Brain pericyte (primary cell): ENCODE data around the gene SMIM45.

Source experiments
- DNase-seq: peaks from one replicate; pipeline ENCODE4 v3.0.0-alpha.2; 2012; ENCODE audit warnings: low read depth, low spot score

SMIM45 gene

DNA sequence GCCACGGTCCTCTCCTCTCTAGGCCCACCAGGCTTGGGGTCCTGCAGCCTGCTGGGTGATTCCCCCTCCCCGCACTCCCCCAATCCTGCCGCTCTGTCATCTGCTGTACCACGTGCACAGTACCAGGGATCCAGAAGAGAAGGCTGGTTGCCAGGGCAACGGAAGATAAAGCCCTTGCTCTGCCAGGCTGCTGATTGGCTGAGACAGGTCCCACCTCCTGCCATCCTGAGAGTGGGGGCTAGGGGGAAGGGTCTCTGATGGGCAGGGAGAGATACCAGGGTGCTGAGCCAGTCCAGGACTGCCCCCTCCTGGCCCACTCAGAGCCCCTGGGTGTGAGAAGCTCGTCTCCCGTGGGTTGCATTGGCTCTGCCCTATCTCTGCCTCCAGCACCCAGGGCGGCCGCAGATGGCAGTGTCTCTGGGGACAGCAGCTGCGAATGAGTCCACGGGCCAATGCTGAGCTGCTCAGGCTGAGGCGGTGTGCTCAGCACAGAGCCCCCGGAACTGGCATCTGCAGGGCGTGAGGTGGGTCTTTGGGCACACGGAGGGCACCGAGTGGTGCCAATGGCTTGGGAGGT is at the start of gene SMIM45:
TSS of gene SMIM45 (plus strand) at position 253 of the 577 bp plus-strand sequence.
- DNase-seq: no peak

DNA sequence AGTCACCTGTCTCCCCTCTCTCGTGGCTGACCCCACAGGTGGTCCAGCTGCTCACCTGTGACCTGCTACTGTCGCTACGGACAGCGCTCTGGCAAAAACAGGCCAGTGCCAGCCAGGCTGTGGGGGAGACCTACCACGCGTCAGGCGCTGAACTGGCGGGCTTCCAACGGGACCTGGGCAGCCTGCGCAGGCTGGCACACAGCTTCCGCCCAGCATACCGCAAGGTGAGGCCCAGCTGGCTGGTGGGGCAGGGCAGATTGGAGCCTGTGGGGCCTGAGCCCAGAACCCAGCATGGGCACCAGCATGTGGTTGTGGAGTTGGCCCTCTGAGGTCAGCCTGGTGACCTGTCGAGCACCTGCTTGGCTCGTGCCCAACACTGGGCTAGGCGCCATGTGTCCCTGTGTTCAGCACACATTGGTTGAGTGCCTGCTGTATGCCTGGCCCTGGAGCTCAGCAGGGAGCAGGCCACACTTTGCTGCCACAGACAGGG is 49.0 kb upstream of the SMIM45 start:
- no peak for DNase-seq

DNA sequence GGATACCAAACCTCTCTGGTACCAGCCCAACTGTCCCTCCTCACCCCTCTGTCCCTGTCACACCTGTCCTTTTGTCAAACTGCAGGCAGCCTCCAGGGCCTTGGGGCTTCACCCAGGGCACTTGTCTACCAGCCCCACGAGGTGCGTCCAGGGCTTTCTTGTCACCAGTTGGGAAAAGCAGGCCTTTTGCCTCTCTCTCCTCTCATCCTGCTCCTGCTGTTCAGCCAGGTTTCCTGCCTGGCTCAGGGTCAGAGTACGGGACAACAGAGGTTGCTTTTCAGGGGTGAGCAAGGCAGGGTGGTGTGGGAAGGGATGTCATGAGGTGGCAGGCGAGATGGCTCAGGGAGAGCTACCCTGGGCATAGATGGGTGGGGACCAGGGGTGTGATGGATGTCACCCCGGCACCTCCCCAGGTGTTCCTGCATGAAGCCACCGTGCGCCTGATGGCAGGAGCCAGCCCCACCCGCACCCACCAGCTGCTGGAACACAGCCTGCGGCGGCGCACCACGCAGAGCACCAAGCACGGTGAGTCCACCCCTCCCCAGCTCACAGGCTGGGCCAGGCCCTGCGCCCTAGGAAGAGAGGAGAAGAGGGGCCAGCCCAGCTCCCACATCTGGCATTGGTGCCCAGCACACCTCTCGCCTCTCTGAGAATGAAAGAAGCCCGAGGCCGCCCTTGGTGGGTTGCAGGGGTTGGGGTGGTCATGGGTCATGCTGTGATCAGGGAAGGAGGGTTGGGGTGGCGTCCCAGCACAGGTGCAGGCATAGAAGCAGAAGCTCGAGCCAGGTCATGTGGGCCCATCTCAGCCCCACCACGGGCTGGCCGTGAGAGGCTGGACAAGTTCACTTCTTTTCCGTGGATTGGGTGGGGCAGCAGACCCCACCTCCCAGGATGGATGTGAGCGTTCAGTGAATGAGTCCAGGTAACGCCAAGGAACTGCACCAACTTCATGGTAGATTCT is 47.2 kb upstream of the SMIM45 start:
- DNase-seq: no peak

DNA sequence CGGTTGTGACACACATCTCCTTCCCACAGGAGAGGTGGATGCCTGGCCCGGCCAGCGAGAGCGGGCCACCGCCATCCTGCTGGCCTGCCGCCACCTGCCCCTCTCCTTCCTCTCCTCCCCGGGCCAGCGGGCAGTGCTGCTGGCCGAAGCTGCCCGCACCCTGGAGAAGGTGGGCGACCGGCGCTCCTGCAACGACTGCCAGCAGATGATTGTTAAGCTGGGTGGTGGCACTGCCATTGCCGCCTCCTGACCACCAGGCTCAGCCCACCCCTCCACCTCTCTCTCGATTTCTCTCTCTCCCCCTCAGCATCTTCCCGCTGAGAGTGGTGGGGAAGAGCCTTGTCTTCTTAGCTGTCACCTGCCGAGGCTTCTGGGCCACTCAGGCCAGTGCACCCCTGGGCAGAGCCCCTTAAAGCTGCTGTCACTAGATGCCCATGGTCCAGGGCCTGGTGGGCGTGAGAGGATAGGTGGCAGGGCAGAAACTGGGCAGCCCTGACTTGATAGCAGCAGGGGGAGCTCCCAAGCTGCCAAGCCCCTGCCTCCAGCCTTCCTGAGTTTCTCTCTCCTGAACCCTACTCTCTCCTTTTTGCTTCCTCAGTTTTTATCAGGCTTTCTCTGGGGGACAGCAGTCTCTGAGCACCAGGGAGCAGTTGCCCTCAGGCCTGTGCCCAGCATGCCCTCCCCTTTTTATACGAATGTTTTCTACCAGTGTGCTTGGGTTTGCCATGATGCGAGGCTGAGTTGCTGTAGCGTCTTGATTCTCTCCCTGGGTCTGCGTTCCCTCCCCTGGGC is 46.3 kb upstream of the SMIM45 start:
- no peak for DNase-seq

DNA sequence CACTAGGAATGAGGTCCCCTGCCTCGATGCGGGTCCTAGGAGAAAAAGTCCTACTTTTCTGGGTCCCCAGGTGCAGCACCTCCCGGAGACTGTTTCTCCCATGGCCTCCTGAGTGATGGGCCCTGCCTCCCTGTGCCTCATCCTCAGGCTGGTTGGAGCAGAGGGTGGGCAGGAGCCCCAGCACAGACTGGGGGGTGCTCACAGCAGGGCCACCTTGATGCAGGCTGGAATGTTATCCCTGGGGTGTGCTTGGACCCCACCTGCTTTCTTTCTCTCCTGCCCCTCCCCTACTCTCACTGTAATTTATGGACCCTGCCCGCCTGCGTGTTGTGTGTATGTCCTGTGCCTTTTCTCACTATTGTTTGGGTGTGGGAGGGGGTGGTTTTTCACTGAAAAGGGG is 45.1 kb upstream of the SMIM45 start:
- no peak for DNase-seq

DNA sequence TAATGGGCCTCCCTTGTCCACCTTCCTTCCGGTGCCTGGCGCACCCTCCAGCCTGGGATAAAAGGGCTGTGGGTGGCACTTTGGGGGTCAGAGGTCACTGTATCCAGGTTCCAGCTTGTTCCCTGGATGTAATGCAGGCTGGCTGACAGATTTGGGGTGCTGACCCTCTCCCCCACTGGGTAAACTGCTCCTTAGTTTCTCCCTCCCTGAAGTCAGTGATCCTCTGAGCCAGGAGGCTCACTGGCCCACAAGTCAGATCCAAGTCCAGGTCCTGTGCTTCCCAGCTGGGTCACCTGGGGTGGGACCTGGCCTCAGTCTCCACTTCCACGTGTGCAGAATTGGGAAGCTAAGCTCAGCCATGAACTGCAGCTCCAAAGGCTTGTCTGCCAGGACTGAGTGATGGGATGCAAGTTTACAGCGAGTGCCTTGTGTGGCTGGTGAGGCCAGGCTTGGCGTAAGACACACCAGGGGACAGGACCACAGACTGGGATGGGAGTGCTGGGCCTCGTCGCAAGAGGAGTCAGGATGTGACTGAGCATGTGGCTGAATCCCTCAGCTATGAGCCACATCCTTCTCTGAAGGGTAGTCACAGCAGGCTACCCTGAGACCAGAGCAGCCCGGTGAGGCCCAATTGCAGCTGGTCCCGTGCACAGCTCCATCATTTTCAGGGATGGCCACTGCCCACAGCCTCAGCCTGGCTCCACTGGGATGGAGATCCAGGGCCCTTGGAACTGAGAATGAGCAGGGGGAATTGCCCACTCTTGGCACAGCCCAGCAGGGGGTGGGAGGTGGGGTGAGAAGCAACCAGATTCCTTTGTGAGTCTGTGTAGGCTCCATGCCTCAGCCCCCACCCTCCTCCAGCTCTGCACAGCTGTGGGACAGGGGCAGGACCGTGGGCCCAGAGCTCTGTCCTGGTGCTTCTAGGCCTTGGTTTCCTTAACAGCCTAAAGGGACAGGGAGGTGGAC is 44.2 kb upstream of the SMIM45 start:
- no peak for DNase-seq

DNA sequence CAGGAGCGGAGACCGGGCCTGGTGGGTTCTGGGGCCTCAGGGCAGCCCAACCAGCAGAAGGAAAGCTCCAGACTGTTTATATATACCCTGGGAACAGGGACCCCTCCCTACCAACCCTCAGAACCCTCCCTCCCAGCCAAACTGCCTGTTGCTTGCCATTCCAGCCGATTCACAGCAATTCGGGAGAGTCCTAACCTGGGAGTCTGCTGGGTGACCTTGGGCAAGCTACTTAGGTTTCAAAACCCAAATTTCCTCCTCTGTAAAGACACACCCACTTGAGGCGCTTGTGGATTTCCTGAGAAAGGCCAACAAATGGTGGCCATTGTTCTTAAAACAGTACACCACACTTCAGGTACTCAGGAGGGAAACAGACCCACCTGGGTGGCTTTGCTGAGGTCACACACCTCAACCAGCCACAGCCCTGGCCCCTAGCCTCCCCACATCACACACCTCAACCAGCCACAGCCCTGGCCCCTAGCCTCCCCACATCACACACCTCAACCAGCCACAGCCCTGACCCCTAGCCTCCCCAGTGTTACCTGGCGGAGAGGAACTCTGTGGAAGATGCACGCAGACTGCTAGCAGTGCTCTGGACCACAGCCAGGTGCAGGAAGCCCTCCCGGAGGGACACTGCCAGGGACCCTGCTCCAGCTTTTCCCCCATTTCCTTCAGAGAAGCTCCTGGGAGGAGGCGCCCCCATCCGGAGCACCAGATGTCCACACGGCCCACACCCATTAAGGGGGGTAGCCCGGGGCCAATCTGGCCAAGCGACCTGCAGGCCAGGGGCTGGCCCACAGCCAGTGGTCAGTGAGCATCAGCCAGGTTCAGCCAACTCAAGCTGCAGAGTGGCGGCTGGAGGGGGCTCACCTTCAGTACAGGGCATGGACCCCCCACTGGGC is 43.3 kb upstream of the SMIM45 start:
- no peak for DNase-seq

DNA sequence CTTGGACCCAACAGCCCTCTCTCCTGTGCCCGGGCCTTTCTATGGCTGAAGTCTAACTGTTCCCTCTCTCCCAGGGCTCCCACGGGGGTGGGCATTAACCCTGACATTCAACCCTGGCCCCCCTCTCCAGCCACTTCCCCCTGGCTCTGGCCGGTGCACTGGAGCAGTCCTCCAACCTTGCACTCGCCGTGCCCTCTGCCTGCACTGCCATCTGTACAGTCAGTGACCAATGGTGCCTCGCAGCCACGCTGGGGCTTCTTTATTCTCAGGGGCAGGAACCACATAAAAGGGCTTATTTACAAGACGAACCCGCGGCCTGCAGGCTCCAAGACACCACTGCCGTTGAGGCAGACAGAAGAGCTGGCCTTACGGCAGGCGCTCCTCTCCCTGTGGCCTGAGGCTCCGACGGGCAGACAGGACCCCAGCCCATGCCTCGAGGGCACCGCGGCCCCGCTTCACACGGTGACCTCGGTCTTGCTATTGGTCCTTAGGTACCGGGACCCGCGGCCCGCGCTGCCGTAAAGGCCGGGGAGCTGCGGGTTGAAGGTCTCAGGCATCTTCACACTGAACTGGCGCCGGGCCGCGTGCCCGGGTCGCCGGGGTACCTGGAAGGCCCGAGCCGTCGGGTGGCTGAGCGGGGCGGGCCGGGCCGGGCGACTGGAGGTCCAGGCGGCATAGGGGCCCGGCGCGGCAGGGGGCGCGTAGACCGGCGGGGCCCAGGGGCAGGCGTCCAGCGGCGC is 42.5 kb upstream of the SMIM45 start:
- no peak for DNase-seq

DNA sequence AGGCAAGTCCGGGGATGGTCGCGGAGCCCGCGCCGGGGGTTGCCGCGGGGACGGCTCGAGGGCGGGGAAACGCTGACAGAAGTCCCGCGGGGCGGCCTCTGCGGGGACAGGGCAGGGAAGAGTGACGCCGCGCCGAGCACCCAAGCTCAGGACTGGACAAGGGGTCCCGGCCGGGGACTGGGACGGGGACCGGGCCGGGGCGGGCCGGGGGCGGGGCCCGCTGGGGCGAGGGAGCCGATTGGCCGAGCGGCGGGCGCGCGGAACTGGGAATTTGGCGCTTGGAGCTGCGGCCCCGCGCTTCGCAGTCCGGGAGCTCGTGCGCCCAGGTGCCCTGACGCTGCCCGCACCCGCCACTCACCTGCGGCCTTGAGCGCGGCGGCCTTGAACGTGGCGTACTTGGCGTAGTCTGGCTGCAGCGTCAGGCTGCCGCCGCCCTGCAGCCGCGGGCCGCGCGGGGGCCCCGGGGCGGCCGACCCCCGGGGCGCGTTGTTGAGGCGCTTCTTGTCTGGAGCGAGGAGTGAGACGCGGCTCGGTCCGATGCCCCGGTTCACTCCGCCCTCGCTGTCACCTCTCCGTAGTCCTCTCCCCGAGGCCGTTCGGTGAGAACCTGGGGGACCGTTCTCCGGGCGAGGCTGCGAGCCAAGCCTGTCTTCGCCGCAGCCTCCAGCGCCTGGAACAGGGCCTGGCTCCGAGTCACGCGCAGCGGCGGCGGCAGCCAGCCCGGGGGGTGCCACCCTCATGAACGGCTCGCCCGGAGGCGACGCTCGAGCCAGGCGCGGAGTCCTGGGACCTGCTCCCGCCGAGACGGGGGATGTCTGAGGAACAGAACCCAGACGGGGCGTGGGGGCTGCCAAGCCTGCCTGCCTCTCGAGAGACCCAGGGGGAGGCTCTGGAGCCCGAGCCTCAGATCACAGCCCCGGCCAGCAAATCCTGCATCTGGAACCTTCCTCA is 41.6 kb upstream of the SMIM45 start:
- DNase-seq: no peak

DNA sequence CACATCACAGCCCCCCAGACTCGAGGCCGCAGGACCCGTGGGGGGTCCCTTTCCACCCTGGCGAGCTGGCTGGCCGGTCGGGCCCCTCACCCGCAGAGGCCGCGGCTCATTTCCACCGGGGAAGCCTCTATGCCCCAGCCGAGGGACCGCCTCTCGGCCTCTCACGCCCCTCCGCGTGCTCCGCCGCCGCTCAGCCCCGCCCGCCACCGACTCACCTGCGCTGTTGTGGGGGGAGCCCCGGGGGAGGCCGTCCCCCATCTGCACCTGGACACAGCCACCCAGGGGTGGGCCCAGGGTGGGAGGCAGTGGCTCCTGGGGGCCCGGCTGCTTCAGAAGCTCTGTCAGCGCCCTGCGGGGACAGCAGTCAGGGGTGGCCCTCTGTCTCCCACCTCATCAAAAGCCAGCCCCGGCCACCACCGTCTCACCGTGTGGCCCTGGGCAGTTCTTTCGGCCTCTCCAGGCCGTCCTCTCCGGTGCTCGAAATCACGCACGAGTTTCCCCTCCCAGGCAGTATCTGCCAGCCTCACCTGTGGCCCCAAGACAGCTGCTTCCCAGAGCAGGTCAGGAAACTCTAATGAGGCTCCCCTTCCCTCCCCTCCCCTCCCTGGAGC is 40.8 kb upstream of the SMIM45 start:
- DNase-seq: no peak

DNA sequence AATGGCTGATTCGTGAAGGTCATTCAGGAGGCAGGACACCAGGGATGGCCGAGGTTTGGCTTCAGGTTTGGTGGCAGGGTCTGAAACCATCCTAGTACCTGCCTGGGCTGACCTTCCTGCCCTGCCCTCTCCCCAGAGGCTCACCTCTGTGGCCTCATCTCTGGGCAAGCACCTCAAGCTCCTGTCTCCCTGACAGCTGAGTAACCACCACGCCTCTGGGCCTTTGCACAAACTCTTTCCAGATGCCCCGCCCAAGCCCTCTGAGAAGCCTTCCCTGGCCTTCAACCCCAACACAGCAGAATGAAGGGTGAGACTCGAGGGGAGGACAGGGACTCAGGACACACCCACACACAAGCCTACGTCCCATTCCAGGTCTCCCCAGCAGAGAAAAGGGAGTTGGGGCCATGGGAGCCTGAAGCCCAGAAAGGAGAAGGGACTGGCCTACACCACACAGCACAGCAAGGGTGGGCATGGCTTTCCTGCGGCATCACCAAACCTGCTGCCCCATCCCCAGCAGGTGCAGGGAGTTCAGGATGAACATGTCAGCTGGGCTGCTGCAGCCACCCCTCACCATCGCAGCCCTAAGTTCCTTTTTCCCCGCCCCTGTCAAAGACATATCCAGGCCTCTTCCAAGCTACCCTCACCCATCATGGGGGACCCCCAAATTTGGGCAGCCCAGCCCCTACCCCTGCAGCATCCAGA is 39.5 kb upstream of the SMIM45 start:
- no peak for DNase-seq

DNA sequence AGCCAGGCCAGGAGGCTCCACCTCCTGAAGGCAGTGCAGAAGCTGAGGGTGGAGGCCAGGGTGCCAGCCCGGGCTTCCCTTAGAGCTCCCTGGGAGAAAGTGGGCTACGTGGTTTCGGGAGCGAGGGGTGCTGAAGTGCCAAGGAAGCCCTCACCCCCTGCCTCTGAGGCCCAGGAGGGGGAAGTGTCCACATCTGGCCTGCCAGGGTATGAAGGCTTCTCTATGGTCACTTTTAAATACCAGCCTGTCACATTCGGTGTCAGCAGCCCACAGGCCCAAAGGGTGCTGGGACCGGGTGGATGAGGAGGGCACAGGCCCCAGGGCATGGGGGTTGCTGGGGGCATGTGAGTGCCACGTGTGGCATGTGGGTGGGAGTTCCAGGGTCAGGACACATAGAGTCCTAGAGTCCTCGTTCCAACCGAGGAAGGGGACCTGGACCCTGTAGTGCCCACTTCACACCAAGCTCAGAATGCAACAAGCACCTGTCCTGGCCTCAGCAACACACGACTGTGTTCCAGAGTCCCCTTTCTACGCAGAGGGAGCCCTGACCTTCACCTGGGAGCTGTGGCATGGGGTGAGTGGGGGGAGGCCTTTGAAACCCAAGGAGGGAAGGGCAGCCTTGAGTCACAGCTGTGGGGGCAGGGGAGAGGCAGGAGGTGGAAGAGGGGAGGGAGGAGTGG is 38.8 kb upstream of the SMIM45 start:
- no peak for DNase-seq

DNA sequence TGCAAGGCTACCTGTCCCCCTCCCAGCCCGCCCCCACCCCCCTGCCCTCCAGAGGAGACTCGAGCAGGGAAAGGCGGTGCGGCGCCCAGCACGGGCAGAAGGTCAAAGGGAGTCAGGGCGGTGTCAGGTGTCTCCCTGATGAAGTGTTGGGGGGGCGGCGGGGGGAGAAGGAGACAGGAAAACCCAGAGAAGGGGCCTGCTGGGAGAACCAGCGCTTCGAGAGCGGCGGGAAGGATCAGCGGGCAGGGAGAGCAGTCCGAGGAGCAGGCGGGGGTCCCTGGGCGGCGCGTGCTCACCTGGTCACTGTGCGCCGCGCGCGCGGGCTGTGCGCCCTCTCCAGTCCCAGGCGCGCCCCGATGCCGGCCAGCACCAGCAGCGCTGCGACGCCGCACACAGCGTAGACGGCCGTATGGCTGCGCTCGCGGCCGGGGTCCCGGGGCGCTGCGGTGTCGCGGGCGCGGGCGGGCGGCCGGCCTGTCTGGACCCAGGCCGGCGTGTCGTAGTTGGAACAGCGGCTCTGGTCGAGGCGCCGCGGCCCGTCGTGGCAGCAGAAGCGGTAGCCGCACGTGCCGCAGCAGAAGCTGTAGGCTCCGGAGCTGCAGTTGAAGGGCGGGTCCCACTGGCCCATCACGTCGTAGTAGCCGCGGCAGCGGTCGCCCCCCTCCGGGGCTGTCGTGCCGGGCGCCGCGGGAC is 38.0 kb upstream of the SMIM45 start:
- no peak for DNase-seq

DNA sequence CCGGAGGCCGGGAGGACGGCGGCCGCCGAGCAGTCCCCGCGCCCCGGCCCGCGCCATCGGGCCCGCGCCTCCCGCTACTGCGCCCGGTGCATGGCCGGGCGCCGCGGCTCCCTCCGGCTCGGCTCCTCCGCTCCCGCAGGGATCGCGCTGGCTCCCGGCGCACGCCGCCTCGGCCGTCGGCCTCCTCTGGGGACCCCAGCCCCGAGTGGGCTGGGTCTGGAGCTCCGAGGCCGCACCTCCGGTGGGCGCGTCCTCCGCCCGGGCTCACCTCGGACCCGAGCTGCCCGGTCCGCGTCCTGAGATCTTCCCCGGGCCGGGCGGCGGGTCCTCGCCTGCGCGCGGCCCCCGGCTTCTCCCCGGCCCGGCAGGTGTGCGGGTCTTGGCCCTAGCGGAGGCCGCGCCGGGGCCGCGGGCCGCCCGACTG is 37.3 kb upstream of the SMIM45 start:
- DNase-seq: no peak

DNA sequence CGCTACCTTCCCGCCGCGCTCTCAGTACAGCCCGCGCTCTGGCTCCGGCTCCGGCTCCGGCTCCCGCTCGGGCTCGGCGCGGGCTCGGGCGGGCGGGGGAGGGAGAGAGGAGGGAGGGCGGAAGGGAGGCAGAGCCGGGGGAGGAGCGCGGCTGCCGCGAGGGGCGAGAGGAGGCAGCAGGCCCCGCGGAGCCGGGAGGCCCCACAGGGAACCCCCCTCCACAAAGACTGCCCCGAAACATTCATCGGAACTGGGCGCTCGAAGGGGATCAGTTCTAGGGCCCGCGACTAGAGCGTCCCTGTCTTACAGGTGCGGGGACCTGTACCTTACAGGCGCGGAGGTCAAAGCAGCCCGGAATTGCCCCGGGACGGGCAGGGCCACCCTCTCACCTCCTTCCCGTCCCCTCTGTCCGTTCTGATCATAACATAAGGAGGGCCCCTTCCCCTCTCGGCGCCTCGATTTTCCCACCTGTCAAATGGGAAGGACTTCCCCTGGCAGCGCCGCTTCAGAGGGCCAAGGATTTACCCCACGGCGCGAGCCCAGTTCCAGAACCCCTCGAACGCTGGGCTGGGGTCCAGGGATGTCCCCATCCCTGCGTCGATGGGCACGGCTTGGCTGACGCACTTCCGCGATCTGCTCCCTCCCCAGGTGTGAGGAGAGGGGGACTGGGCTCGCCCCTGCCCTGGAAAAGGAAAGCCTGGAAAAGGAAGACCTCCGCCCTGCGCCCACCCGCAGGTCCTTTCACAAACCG is 36.7 kb upstream of the SMIM45 start, which contains the start of gene SHISA8:
TSS of gene SHISA8 (minus strand) at position 40 of the 751 bp plus-strand sequence. CDS start 407 bp downstream, outside the sequence.
- DNase-seq: no peak
